Measurements from ENCODE around the gene ASTN2.

The ASTN2 gene

DNA sequence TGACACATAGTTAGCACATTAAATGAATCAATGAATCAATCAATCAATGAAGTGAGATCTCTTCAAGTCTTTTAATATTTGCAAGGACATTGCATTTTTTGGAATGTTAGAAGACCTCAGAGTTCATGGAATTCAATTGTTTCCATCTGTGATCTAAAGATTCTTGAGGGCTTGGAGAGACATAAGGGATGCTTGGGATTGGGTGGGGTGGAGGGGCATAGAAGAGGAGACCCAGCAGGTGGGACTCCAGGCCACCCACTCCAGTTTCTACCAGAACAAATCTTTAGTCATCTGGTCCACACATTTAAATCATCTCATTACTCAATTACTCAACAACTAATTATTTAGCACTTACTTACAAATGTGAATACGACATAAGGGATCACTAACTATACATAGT, 978.7 kb downstream of the ASTN2 start:
- DNase-seq: no peak

DNA sequence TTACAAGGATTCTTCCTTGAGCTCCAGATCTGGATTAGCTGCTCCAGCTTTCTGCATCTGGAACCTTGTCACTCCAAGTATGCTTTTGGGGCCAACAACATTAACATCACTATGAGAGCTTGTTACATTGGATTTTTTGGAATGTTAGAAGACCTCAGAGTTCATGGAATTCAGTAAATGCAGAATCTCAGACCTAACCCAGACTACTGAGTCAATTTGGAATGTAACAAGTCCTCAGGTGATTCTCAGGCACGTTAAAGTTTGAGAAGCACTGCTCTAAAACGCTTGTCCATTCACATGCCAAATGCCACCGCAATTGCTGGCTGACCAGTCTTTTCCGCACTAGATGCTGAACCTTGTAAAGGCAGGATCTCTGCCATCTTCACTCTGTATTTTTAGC, 979.2 kb downstream of the ASTN2 start:
- DNase-seq: no peak

- DNase-seq: no peak
These were observed 980.5 kb downstream of the ASTN2 start for GRCh38 chr9:116434314-116434713.

DNA sequence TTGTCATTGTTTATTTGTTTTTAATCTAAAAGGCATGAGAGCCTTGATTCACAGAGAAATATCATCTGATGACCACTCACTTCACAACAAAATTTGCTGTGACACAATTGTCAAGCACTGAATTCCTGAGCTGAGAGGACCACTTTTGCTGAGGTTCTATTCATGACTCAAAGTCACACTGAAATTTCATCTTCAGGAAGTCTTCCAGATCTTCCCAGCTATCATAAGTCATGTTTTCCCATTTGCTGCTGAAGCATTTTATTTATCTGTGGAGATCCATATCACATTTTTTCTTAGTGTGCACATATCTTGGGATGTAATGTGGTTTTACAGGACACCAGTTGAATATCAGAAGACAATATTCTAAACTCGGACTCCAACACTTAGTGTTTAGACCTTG, 982.8 kb downstream of the ASTN2 start:
- no peak for DNase-seq

DNA sequence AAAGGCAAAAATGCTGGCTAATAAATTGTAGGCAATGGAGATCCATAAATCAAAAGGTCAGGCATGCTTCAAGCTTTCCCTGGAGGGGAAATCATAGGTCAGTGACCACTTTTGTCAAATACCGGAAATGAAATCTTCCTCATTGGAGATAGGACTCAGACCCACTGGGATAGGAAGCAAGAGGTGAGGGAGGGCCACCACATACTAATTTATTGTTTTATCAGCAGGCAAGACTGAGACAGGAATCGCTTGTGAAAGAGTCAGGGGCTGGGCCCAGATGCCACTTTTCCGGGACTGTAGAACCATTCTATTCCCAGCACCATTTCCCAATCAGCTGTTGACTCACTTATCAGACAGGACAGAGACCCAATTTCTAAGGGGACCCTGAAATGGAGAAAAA, 984.0 kb downstream of the ASTN2 start:
- DNase-seq: no peak

DNA sequence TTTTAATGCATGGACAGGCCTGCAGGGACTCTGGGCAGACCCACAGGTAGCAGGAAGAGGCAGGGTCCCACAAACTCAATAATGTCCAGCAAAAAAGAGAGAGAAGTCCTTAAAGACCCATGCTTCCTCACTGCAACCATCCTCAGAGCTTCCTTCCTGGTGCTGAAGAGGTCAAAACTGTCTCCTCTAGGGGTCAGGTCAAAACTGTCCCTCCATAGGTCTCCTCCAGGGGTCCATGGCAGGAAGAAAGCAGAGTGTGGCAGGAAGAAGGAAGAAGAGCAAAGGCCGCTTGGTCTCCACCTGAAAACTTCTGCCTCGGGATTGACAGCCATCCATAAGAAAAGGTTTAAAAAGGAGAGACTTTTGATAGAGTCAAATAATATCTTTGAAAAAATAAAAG, 989.6 kb downstream of the ASTN2 start:
- DNase-seq: no peak

GRCh38 chr9:116423149-116423548, 991.7 kb downstream of the ASTN2 start:
- DNase-seq: no peak

GRCh38 chr9:116422119-116422979, 992.5 kb downstream of the ASTN2 start:
- no peak for DNase-seq

DNA sequence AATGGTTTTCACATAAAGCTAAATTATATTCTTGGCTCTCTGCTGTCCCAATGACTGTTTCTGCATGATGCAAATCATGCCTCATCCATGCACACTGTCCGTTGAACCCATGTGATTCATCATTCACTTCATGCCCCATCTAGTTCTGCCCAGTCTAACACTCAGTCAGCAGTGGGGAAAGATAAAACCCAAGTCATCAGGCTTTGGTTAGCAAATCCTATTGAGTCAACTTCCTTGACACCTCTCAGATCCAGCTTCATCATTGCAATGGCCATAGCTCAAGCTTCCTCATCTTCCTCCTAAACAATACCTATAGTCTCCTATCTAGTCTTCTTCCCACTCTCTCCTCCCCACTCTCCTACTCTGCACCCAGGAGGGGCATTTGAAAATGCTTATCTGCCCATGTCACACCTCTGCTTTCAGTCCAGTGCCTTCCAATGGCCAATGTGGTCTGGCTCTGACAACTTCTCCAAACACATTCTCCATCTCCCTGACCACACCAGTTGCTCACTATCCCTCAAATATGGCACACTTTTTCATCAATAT, 993.8 kb downstream of the ASTN2 start:
- DNase-seq: no peak

- DNase-seq: no peak
These were observed 995.7 kb downstream of the ASTN2 start for GRCh38 chr9:116419181-116419580.

- no peak for DNase-seq
These were observed 997.4 kb downstream of the ASTN2 start for GRCh38 chr9:116417464-116417863.

DNA sequence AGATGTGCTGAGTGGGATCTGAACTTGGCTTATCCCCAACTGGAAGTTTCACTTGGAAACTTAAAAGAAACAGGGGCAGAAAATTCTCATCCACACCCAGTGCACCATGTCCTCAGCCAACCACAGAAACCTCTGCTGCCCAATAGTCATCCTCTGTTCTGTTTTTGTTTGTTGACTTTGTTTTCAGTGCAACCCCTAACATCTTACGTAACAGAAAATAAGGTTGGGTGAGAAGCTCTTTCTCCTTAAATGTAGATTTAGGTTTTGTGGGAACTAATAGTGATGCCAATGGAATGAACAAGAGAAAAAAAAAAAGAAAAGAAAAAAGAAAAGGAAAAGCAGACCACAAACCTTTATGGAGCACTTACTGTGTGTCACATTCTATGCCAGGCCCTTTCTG, 998.4 kb downstream of the ASTN2 start:
- DNase-seq: no peak

- no peak for DNase-seq
These were observed 1000.5 kb downstream of the ASTN2 start for GRCh38 chr9:116414374-116414773.

GRCh38 chr9:116411506-116411905, 1003.4 kb downstream of the ASTN2 start:
- no peak for DNase-seq

GRCh38 chr9:116409638-116410037, 1005.2 kb downstream of the ASTN2 start:
- no peak for DNase-seq

DNA sequence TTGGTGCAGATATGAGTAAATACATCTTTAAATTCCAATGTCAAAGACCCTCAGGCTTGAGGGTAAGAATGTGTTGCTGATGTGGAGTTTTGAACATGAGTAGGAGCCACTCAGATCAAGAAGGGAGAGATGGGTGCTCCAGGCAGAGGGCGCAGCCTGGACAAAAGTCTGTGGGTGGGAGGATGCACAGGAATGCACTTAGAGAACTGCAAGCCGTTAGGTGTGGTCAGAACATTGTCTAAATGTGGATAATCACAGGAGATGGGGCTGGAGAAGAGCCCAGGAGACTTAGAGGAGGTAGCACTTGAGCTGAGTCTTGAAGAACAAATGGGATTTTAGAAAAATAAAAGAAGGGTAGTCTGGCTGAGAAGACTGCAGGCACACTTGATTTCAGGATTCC, 1005.7 kb downstream of the ASTN2 start:
- no peak for DNase-seq

GRCh38 chr9:116406469-116406868, 1008.4 kb downstream of the ASTN2 start:
- DNase-seq: no peak

DNA sequence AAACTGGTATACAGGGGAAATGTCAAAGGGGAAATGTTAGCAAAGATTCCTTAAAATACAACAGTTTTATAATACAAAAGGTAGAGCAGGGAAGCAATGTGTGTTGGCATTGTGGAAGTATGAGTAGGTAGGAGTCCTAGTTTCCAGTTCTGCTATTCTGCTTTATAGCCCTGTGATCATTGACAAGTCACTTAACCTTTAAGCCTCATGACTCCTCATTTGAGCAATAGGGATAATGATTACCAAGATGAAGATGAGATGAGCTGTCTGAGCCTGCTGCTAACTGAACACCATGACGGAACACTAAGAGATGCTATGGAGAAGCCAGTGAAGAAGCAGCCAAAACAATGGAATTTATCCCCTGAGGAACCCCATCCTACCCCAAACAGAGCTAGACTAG, 1009.5 kb downstream of the ASTN2 start:
- DNase-seq: no peak

DNA sequence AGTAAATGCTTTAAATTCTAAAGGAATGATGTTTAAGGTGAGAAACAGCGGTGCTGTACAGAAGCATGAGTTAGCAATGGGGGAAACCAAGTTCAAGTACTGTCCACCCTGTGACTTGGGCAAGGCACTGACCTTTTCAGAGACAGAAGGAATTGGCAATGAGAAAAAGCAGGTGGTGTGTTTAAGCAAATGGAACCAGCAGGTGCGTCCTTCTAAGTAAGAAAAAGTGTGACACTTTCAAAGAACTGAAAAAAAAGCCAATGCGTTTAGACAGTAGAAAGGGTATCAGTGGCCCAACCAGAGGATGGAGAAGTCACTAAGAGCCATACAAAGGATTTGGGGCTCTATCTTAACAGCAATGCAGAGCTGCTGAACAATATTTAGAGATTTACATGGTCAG, 1010.6 kb downstream of the ASTN2 start:
- DNase-seq: no peak

GRCh38 chr9:116403171-116403570, 1011.7 kb downstream of the ASTN2 start:
- DNase-seq: no peak

DNA sequence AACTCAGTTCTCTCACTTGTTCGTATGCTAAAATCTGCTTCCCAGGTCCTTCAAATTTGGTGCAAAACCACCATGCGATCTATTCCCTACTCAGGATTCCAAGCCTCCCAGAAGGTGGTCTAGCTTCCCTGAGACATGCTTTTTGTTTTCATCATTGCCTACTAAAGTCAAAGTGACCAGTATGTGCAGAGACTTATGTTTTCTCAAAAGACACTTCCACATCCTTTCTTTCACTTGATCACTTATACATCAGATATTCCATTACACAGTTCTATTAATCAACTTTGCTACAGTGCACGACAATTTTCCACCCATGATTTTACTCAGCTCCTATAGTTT, 1019.2 kb downstream of the ASTN2 start:
- no peak for DNase-seq

DNA sequence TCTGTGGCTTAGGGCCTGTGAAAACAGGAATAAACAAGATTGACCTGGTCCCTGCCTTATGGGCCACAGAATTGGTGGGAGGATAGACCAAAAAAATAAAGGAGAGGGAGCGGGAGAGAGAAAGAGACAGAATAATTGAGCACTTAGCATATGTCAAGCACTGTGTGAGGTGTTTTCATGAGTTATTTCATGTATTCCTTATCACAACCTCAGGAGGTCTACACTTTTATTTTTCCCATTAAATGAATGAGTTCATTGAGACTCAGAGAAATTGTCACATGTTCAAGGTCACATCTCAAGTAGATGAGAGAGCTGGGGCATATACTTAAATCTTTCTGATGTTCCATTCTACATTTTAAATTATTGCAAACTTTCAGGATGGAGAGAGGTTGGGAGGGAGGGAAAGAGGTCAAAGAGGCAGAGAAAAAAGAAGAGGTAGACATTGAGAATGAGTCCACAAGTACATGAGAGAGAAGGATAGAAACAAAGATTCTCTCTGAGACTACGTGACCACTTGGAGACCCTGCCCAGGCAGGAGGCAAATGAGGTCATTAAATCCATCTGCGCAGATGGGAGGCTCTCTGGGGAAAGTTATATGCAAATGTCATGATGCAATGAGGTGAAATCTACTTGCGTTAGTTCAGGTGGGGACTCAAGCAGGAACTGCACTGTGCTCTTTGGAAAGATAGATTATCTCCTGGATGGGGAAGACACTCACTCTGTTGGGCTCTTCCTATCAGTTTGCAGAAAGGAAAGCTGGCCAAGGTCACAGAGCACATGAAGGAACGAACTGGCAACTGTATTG, 1019.8 kb downstream of the ASTN2 start:
- no peak for DNase-seq

GRCh38 chr9:116394070-116394469, 1020.8 kb downstream of the ASTN2 start:
- DNase-seq: no peak

GRCh38 chr9:116393198-116393597, 1021.7 kb downstream of the ASTN2 start:
- DNase-seq: no peak

Data from SW 1271 (cell line).